Measurements from ENCODE around the gene IREB2.

Gene IREB2

GRCh38 chr15:78550815-78551214 lies 112.8 kb downstream of the IREB2 start:
- no peak for DNase-seq (ENCODE audit: low read depth)

Measured in non-pigmented ciliary epithelial cell (primary cell).